ENCODE data around the gene SMIM27.
"Not testable (repeated sequence)": the region's sequence is repeated elsewhere in the genome, so short reads cannot be mapped to it uniquely, and the experiment has no call there.

SMIM27 gene

GRCh38 chr9:32552172-32552872, at the start of gene SMIM27, which contains the start of gene TOPORS:
SMIM27 (plus strand) TSS chr9:32552327; CDS start chr9:32552435, 108 bp downstream.
TOPORS (minus strand) TSS chr9:32552586; CDS start chr9:32552436, 150 bp downstream.
- peak; percentile 88 to 92 for DNase-seq

GRCh38 chr9:32502464-32502863, 49.7 kb upstream of the SMIM27 start:
- no peak for DNase-seq

- DNase-seq, result no peak
These were observed 49.1 kb upstream of the SMIM27 start for GRCh38 chr9:32503008-32503407.

- no peak for DNase-seq
These were observed 43.4 kb upstream of the SMIM27 start for GRCh38 chr9:32508728-32509127.

GRCh38 chr9:32516241-32516640, 35.9 kb upstream of the SMIM27 start:
- no peak for DNase-seq

GRCh38 chr9:32518276-32518675, 33.9 kb upstream of the SMIM27 start:
- DNase-seq, result no peak

GRCh38 chr9:32523910-32524309, 28.2 kb upstream of the SMIM27 start:
- no peak for DNase-seq

GRCh38 chr9:32524558-32524891, 27.6 kb upstream of the SMIM27 start:
- DNase-seq, result not testable (repeated sequence)

- peak; percentile 9 to 37 for DNase-seq
These were observed 27.0 kb upstream of the SMIM27 start for GRCh38 chr9:32524892-32525708.

GRCh38 chr9:32525709-32526030, 26.5 kb upstream of the SMIM27 start:
- no peak for DNase-seq

GRCh38 chr9:32526041-32526706, 26.0 kb upstream of the SMIM27 start, which contains the start of gene RIGI:
RIGI (minus strand) TSS chr9:32526196; CDS start chr9:32526166, 30 bp downstream.
- DNase-seq, result peak; percentile 77 to 84

- no peak for DNase-seq
These were observed 25.4 kb upstream of the SMIM27 start for GRCh38 chr9:32526707-32527048.

- DNase-seq, result no peak
These were observed 18.8 kb upstream of the SMIM27 start for GRCh38 chr9:32533336-32533735.

GRCh38 chr9:32533816-32534215, 18.3 kb upstream of the SMIM27 start:
- no peak for DNase-seq

GRCh38 chr9:32543047-32543446, 9.1 kb upstream of the SMIM27 start:
- DNase-seq, result no peak

- DNase-seq, result no peak
These were observed 6.2 kb upstream of the SMIM27 start for GRCh38 chr9:32545884-32546283.

GRCh38 chr9:32548213-32548612, 3.9 kb upstream of the SMIM27 start:
- DNase-seq, result not testable (repeated sequence)

- DNase-seq, result no peak
These were observed 2.0 kb upstream of the SMIM27 start for GRCh38 chr9:32550150-32550561.

GRCh38 chr9:32550562-32551275, 1.4 kb upstream of the SMIM27 start:
- DNase-seq, result peak; percentile 91 to 92

- peak; percentile 53 to 59 for DNase-seq
These were observed 663 bp upstream of the SMIM27 start for GRCh38 chr9:32551276-32552051.

GRCh38 chr9:32554107-32554506, 2.0 kb downstream of the SMIM27 start:
- no peak for DNase-seq

GRCh38 chr9:32554591-32554990, 2.5 kb downstream of the SMIM27 start:
- no peak for DNase-seq
